WTC11 (cell line): ENCODE data around the gene NDUFB10. TPM values are rescaled to one million over a fixed set of nuclear protein-coding genes. Genes with fewer than 3 reads are reported as not detected.
A peak's percentile ranks its signal among the peaks of the same experiment; 100 is the strongest.

Experiments used
- ATAC-seq: fragments of 200-7000 bp; cut with Tn5 transposase; 2 replicates; pipeline ENCODE4 v1.10.0; 2021; ENCODE audit warnings: mild to moderate bottlenecking, moderate library complexity
- CTCF ChIA-PET: fragments of 300-600 bp; sonication (Branson Sonifier 250); formaldehyde crosslinking; loops from one replicate; lab custom pipeline; 2021; ENCODE audit warnings: antibody characterized with exemption; lab: Charles Lee
- POLR2A ChIA-PET: fragments of 350-600 bp; sonication (Branson Sonifier 250); formaldehyde crosslinking; loops from one replicate; lab custom pipeline; 2021; ENCODE audit warnings: antibody characterized with exemption; lab: Charles Lee
- DNase-seq: peaks from one replicate; pipeline ENCODE4 v3.0.0; 2021; ENCODE audit warnings: low spot score
- H3K27ac Mint-ChIP-seq: 2 replicates; pipeline ENCODE4 v1.8.0; 2021; ENCODE audit warnings: mixed read lengths
- H3K27me3 Mint-ChIP-seq: 2 replicates; pipeline ENCODE4 v1.8.0; 2021; ENCODE audit warnings: low read depth, mild to moderate bottlenecking, moderate library complexity, mixed read lengths
- H3K36me3 Mint-ChIP-seq: 2 replicates; pipeline ENCODE4 v1.8.0; 2021; ENCODE audit warnings: mixed read lengths
- H3K4me1 Mint-ChIP-seq: 2 replicates; pipeline ENCODE4 v1.8.0; 2022; ENCODE audit warnings: mixed read lengths
- H3K4me3 Mint-ChIP-seq: 2 replicates; pipeline ENCODE4 v1.8.0; 2021; ENCODE audit warnings: mild to moderate bottlenecking, moderate library complexity, mixed read lengths
- H3K9me3 Mint-ChIP-seq: 2 replicates; pipeline ENCODE4 v1.8.0; 2021; ENCODE audit warnings: mixed read lengths
- AFF4 ChIP-seq: sonication (generic); formaldehyde crosslinking; IDR thresholded peaks from 2 replicates; pipeline ENCODE4 v1.8.1; 2023; ENCODE audit warnings: mild to moderate bottlenecking, missing genetic modification reagents, borderline replicate concordance
- ATF1 ChIP-seq: sonication (generic); formaldehyde crosslinking; IDR thresholded peaks from 2 replicates; pipeline ENCODE4 v1.8.1; 2023; ENCODE audit warnings: mild to moderate bottlenecking, moderate library complexity, missing genetic modification reagents
- E2F1 ChIP-seq: sonication (generic); formaldehyde crosslinking; IDR thresholded peaks from 2 replicates; pipeline ENCODE4 v1.8.0; 2022; ENCODE audit warnings: mild to moderate bottlenecking, missing genetic modification reagents
- EMX1 ChIP-seq: fragments of 250-450 bp; sonication (Bioruptor Pico); IDR thresholded peaks from 2 replicates; pipeline ENCODE4 v1.8.0; 2021; ENCODE audit warnings: mild to moderate bottlenecking
- ERG ChIP-seq: fragments of 250-450 bp; sonication (Bioruptor Pico); IDR thresholded peaks from 2 replicates; pipeline ENCODE4 v1.8.0; 2021; ENCODE audit warnings: mild to moderate bottlenecking
- ESRRA ChIP-seq: sonication (generic); formaldehyde crosslinking; IDR thresholded peaks from 2 replicates; pipeline ENCODE4 v1.8.1; 2022; ENCODE audit warnings: mild to moderate bottlenecking, missing genetic modification reagents, borderline replicate concordance
- GABPB1 ChIP-seq: sonication (generic); formaldehyde crosslinking; IDR thresholded peaks from 2 replicates; pipeline ENCODE4 v1.8.1; 2023; ENCODE audit warnings: mild to moderate bottlenecking, missing genetic modification reagents
- GTF2I ChIP-seq: fragments of 250-450 bp; sonication (Bioruptor Pico); conservative IDR thresholded peaks from 2 replicates; pipeline ENCODE4 v1.4.0; 2021; ENCODE audit warnings: mild to moderate bottlenecking
- MLX ChIP-seq: sonication (generic); formaldehyde crosslinking; IDR thresholded peaks from 2 replicates; pipeline ENCODE4 v1.8.1; 2023; ENCODE audit warnings: mild to moderate bottlenecking, missing genetic modification reagents, moderate library complexity
- NFE2L1 ChIP-seq: sonication (generic); formaldehyde crosslinking; IDR thresholded peaks from 2 replicates; pipeline ENCODE4 v1.8.1; 2023; ENCODE audit warnings: missing genetic modification reagents
- NR2C2 ChIP-seq: sonication (generic); formaldehyde crosslinking; IDR thresholded peaks from 2 replicates; pipeline ENCODE4 v1.8.0; 2022; ENCODE audit warnings: mild to moderate bottlenecking, missing genetic modification reagents
- OVOL2 ChIP-seq: fragments of 250-450 bp; sonication (Bioruptor Pico); IDR thresholded peaks from 2 replicates; pipeline ENCODE4 v1.9.0; 2021; ENCODE audit warnings: mild to moderate bottlenecking, borderline replicate concordance
- PRRX2 ChIP-seq: fragments of 250-450 bp; sonication (Bioruptor Pico); IDR thresholded peaks from 2 replicates; pipeline ENCODE4 v1.8.0; 2021; ENCODE audit warnings: mild to moderate bottlenecking
- RORB ChIP-seq: fragments of 250-450 bp; sonication (Bioruptor Pico); IDR thresholded peaks from 2 replicates; pipeline ENCODE4 v1.9.0; 2021; ENCODE audit warnings: mild to moderate bottlenecking
- SMAD3 ChIP-seq: sonication (generic); formaldehyde crosslinking; IDR thresholded peaks from 2 replicates; pipeline ENCODE4 v1.8.0; 2022; ENCODE audit warnings: missing genetic modification reagents, mild to moderate bottlenecking, borderline replicate concordance
- SMAD4 ChIP-seq: sonication (generic); formaldehyde crosslinking; IDR thresholded peaks from 2 replicates; pipeline ENCODE4 v1.8.0; 2022; ENCODE audit warnings: mild to moderate bottlenecking, missing genetic modification reagents
- STAT6 ChIP-seq: sonication (generic); formaldehyde crosslinking; conservative IDR thresholded peaks from 2 replicates; pipeline ENCODE4 v1.8.1; 2023; ENCODE audit warnings: mild to moderate bottlenecking, low read depth, missing genetic modification reagents, moderate library complexity
- TEAD1 ChIP-seq: sonication (generic); formaldehyde crosslinking; IDR thresholded peaks from 2 replicates; pipeline ENCODE4 v1.8.0; 2022; ENCODE audit warnings: mild to moderate bottlenecking, missing genetic modification reagents
- TEAD4 ChIP-seq: sonication (generic); formaldehyde crosslinking; IDR thresholded peaks from 2 replicates; pipeline ENCODE4 v1.8.0; 2022; ENCODE audit warnings: mild to moderate bottlenecking, missing genetic modification reagents
- ZNF121 ChIP-seq: sonication (generic); formaldehyde crosslinking; IDR thresholded peaks from 2 replicates; pipeline ENCODE4 v1.8.0; 2023; ENCODE audit warnings: missing genetic modification reagents
- ZNF219 ChIP-seq: sonication (generic); formaldehyde crosslinking; IDR thresholded peaks from 2 replicates; pipeline ENCODE4 v1.8.0; 2023; ENCODE audit warnings: missing genetic modification reagents, mild to moderate bottlenecking, borderline replicate concordance
- ZNF671 ChIP-seq: fragments of 250-450 bp; sonication (Bioruptor Pico); IDR thresholded peaks from 2 replicates; pipeline ENCODE4 v1.8.0; 2021; ENCODE audit warnings: mild to moderate bottlenecking
- total RNA-seq: library from RNA; stranded (reverse); gene quantifications from 3 replicates; pipeline ENCODE4 v1.2.3, GENCODE V29; 2021

Gene NDUFB10
- total RNA-seq, 1 experiment from 2014 or later: 228 TPM

- no peak for TF ChIP-seq ZNF671 (CRISPR knock-in tag)
- TF ChIP-seq E2F1 (CRISPR knock-in tag): no peak
- no peak for TF ChIP-seq STAT6
- no peak for TF ChIP-seq ZNF219
- TF ChIP-seq SMAD4 (CRISPR knock-in tag): no peak
- TF ChIP-seq PRRX2 (CRISPR knock-in tag): no peak
- TF ChIP-seq NR2C2: no peak
- TF ChIP-seq ATF1: no peak
- TF ChIP-seq GTF2I (CRISPR knock-in tag): no peak
- TF ChIP-seq MLX (CRISPR knock-in tag): no peak
These were observed 14.6 kb upstream of the NDUFB10 start (continued) for GRCh38 chr16:1944612-1945199.

GRCh38 chr16:1945559-1946391 lies 13.6 kb upstream of the NDUFB10 start:
- no peaks in the 10 kb centered on the region for H3K36me3 Mint-ChIP-seq
- CTCF ChIA-PET: interaction anchor here (0.5 to 2.8 kb wide), 14 partner anchors 13 to 163 kb away, joined by 3 to 13 read pairs (median 4); partner anchors contain the start of genes NUBP2, RPS2, SPSB3 and TBL3
- no peak for ATAC-seq
- H3K4me1 Mint-ChIP-seq: peaks cover 22% of the 10 kb centered on the region
- TF ChIP-seq SMAD3 (CRISPR knock-in tag) (no peak), OVOL2 (CRISPR knock-in tag) (no peak), ZNF219 (no peak)
- TF ChIP-seq, all 79 proteins: peak for 0
- Mint-ChIP-seq H3K27ac (no peak overlapping the region), H3K9me3 (no peaks in the 10 kb centered on the region), H3K4me3 (no peak overlapping the region), H3K27me3 (peaks cover 16% of the 10 kb centered on the region)
- POLR2A ChIA-PET: interaction anchor here (0.8 to 1.9 kb wide), 3 partner anchors 15 to 26 kb away, joined by 3 to 6 read pairs (median 3); partner anchors contain the start of genes RPS2 and TBL3
- no peak for DNase-seq

GRCh38 chr16:1946495-1947368 lies 12.6 kb upstream of the NDUFB10 start:
- DNase-seq (peak; percentile 44), ATAC-seq (no peak)
- H3K36me3 Mint-ChIP-seq: no peaks in the 10 kb centered on the region
- H3K27me3 Mint-ChIP-seq: peaks cover 16% of the 10 kb centered on the region
- peaks cover 16% of the 10 kb centered on the region for H3K4me1 Mint-ChIP-seq
- ChIA-PET POLR2A (interaction anchor here (0.8 to 1.9 kb wide), 3 partner anchors 14 to 25 kb away, joined by 3 to 6 read pairs (median 3); partner anchors contain the start of genes RPS2 and TBL3), CTCF (interaction anchor here (0.5 to 2.8 kb wide), 14 partner anchors 11 to 164 kb away, joined by 3 to 13 read pairs (median 4); partner anchors contain the start of genes NUBP2, RPS2, SPSB3 and TBL3)
- H3K27ac Mint-ChIP-seq: no peak overlapping the region
- H3K9me3 Mint-ChIP-seq: no peaks in the 10 kb centered on the region
- H3K4me3 Mint-ChIP-seq: no peak overlapping the region
- TF ChIP-seq ZNF121 (no peak), RORB (CRISPR knock-in tag) (no peak), AFF4 (no peak), ESRRA (CRISPR knock-in tag) (no peak), TEAD1 (CRISPR knock-in tag) (no peak), GABPB1 (CRISPR knock-in tag) (no peak), EMX1 (CRISPR knock-in tag) (no peak), NFE2L1 (no peak), ERG (CRISPR knock-in tag) (no peak), TEAD4 (CRISPR knock-in tag) (no peak)
